ENCODE results near the gene LRRFIP1. TPM values are rescaled to one million over a fixed set of nuclear protein-coding genes. Genes with fewer than 3 reads are reported as not detected.

LRRFIP1 gene
- total and polyA plus RNA-seq, 2 of the 13 experiments (the other 11 are each of a cell fraction or from before 2014, with no cell fraction given), result 15.9 to 40.5 TPM

- H3K4me2 ChIP-seq (ENCODE audit: low read depth, low read length), result no peak overlapping the region
- CTCF ChIA-PET (ENCODE audit: low intra/inter-chr PET ratio, low total read pairs), result no interaction called here
- H3K9ac ChIP-seq (ENCODE audit: insufficient read depth, low read depth, low read length), result no peak overlapping the region
- peaks cover 39% of the 10 kb centered on the region for H3K4me1 ChIP-seq (ENCODE audit: insufficient read depth, low read length)
- H4K20me1 ChIP-seq (ENCODE audit: insufficient read depth, low read length), result no peaks in the 10 kb centered on the region
- no peak overlapping the region for H3K4me3 ChIP-seq (replicated peaks in 1 of 3; ENCODE audit: insufficient read depth in 1 of 3, low read depth in 2 of 3, low read length in 3 of 3)
- H3K36me3 ChIP-seq (replicated peaks in 1 of 2; ENCODE audit: control insufficient read depth in 1 of 2, insufficient read depth in 2 of 2, low read length in 2 of 2), result no peaks in the 10 kb centered on the region
- intact Hi-C loops (cut with micrococcal nuclease; ENCODE audit: unreplicated experiment) (no loop called here), in situ Hi-C loops (cut with HindIII; ENCODE audit: extremely low pct_ligation_motif_present, low pct_unique_long_range_greater_than_20kb) (no loop called here)
- no peak for DNase-seq (ENCODE audit: low spot score)
- H2AFZ ChIP-seq (ENCODE audit: low read length), result no peak overlapping the region
- no peak for ATAC-seq
- no peaks in the 10 kb centered on the region for H3K9me3 ChIP-seq (ENCODE audit: low read length)
- 79% methylated on average over 8 of the region's 10 CpGs for WGBS (ENCODE audit: low lambda C conversion rate)
- no TSS peak for BruUV-seq (replicated peaks)
- POLR2A ChIA-PET, result no interaction called here
- H3K27me3 ChIP-seq (ENCODE audit: control insufficient read depth in 1 of 2, insufficient read depth in 2 of 2, low read length in 2 of 2), result peaks cover 0 to 30% of the 10 kb centered on the region in 2 experiments; a peak in 3 of 5 replicates
- FAIRE-seq, result no peak
- no peaks in the 10 kb centered on the region for H3K79me2 ChIP-seq (ENCODE audit: insufficient read depth, low read length)
- no peak overlapping the region for H3K27ac ChIP-seq (ENCODE audit: extremely low read length, insufficient read depth, low read length)
- TF ChIP-seq ZHX2 (IDR thresholded peaks at IDR 0.05; ENCODE audit: low read depth) (no peak), ZHX2 (CRISPR knock-in tag; IDR thresholded peaks at IDR 0.05; ENCODE audit: borderline replicate concordance) (no peak), KDM6A (CRISPR knock-in tag; IDR thresholded peaks at IDR 0.05; ENCODE audit: low read depth) (no peak), REL (CRISPR knock-in tag; conservative IDR thresholded peaks at IDR 0.05) (no peak), FOXO4 (CRISPR knock-in tag; conservative IDR thresholded peaks at IDR 0.05) (no peak), PITX1 (CRISPR knock-in tag; IDR thresholded peaks at IDR 0.05) (no peak), ZBTB33 (CRISPR knock-in tag; IDR thresholded peaks at IDR 0.05) (no peak), ZNF180 (CRISPR knock-in tag; IDR thresholded peaks at IDR 0.05; ENCODE audit: borderline replicate concordance, low read depth) (no peak), ERF (CRISPR knock-in tag; IDR thresholded peaks at IDR 0.05) (no peak), TEAD2 (CRISPR knock-in tag; IDR thresholded peaks at IDR 0.05) (no peak), USF2 (IDR thresholded peaks at IDR 0.05; ENCODE audit: low read depth, low read length) (no peak), USF2 (CRISPR knock-in tag; IDR thresholded peaks at IDR 0.05; ENCODE audit: borderline replicate concordance) (no peak), ZNF274 (CRISPR knock-in tag; IDR thresholded peaks at IDR 0.05) (no peak)
Measured at GRCh38 chr2:237612527-237613357, 14.6 kb upstream of the LRRFIP1 start.

All from HepG2 (cell line).